GM21515 (cell line): Measurements from ENCODE around the gene LMF2.

Experiments
- ATAC-seq: cut with Tn5 transposase; IDR thresholded peaks from one replicate; pipeline ENCODE4 v1.9.1; 2021; ENCODE audit not compliant: unreplicated experiment

The LMF2 gene

GRCh38 chr22:50505276-50505775, 2.2 kb downstream of the LMF2 start:
- ATAC-seq: no peak

DNA sequence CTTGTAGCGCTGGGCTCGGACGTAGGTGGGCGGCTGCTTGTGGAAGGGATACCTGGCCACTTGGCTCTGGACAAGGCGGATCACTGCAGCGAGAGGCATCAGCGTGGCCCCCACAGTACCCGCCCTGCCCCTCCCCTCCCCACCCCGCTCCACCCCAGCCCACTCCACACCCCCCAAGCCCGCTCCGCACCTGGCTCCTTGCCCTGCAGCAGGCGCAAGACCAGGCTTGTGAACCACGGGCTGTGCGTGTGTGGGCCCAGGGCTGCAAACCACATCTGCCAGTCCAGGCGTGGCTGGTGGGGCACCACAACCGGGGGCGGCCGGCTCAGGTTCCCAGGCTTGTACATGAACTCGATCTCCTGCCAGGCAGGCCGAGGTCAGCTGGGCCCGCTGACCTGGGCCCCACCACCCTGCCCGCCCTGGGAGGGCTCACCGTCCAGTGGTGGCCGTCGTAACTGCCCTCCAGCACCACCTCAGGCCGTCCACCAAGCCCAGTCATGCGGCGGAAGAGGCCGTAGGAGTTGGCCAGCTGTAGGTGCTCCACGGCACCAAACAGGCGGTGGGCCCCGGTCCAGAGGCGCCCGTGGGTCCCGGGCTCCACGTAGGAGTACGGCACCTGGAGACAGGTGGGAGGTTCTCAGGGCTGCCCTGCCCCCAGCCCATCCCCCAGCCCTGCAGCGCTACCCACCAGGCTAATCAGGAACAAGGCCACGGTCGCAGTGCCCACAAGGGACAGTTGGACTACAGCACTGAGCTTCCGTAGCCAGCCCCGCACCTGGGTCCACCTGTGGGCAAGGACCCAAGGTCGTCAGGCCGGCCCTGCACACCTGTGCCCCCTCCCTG, 2.9 kb downstream of the LMF2 start:
- ATAC-seq: no peak

GRCh38 chr22:50503475-50504145, 3.9 kb downstream of the LMF2 start:
- ATAC-seq: no peak

DNA sequence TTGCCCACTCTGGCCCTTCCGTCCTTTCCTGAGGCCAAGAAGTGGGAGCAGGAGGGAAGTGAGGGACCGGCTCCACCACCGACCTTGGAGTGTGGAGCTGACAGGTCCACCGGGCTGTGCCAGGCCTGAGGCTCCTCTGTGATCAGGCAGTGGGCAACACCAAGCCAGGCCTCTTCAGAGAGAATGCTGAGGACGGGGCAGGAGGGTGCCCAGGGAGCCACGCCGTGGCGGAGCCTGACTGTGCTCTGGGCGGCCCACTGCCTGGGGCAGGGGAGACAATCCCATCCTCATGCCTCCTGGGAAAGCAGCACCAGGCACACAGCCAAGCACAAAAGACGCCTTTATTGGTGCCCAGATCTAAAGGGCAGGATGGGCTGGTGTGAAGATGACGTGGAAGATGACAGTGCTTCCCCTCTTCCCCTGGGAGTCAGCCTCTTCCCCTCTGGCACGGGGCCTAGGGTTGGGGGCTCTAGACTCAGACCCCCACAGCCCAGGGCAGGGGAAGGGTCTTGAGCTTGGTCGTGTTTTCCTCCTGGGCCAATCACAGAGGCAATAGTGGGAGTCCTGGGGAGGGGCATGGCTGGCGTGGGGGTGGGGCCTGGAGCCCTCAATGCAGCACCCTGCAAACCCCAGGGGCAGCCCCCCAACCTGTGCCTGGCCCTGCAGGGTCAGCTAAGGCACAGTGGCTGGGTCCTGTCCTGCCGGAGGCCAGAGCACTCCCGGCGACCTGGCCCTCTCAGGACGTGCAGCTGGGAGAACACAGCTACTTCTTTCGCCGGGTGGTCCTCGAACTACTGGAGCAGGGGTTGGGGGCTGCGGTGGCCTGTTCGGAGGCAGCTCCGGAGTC, 4.7 kb downstream of the LMF2 start:
- ATAC-seq: no peak

DNA sequence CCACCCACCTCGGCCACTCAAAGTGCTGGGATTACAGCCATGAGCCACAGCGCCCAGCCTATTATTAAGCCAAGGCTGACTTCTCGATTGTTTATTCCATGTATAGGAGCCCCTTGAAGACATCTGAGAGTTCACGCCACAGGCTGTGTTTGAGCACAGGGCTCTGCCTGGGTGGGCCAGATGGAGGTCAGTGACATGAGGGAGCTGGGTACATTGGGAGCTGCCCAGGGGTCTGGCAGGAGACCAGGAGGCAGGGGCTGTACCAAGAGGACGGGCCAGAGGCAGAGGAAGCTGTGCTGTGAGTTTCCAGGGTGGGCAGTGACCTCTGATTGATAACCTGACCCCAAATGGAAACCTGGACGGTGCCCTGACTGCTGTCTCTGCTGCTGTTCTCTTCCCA, 5.4 kb downstream of the LMF2 start:
- no peak for ATAC-seq

- ATAC-seq: no peak
Observed at GRCh38 chr22:50500452-50500851, 7.0 kb downstream of the LMF2 start.

DNA sequence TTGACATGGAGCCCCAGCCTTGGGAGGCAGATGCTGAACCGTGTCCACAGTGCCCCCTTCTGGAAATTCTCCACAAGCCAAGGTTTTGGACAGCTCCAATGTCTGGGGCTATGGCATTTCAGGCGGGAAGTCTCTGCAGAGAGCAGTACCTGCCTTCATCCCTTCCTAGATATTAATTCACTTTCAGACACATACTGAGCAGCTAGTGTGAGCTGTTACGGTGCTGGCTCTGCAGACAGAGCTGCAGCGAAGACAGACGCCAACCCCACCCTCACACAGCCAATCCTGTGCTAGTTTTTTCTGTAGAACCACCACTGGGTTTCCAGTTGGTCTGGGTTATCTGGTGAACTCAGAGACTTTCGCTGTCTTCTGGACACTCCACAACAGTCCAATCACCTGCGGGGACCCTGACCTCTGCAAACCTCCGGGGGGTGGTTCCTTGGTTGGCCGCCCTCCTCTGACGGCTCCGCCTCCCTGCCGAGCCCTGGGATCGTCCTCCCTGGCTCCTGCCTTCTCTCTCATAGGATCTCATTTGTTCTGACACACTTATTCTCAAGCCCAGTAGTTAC, 9.1 kb downstream of the LMF2 start:
- ATAC-seq: no peak

- no peak for ATAC-seq
Observed at GRCh38 chr22:50497093-50497492, 10.4 kb downstream of the LMF2 start.

GRCh38 chr22:50490531-50491308, 16.8 kb downstream of the LMF2 start:
- no peak for ATAC-seq

DNA sequence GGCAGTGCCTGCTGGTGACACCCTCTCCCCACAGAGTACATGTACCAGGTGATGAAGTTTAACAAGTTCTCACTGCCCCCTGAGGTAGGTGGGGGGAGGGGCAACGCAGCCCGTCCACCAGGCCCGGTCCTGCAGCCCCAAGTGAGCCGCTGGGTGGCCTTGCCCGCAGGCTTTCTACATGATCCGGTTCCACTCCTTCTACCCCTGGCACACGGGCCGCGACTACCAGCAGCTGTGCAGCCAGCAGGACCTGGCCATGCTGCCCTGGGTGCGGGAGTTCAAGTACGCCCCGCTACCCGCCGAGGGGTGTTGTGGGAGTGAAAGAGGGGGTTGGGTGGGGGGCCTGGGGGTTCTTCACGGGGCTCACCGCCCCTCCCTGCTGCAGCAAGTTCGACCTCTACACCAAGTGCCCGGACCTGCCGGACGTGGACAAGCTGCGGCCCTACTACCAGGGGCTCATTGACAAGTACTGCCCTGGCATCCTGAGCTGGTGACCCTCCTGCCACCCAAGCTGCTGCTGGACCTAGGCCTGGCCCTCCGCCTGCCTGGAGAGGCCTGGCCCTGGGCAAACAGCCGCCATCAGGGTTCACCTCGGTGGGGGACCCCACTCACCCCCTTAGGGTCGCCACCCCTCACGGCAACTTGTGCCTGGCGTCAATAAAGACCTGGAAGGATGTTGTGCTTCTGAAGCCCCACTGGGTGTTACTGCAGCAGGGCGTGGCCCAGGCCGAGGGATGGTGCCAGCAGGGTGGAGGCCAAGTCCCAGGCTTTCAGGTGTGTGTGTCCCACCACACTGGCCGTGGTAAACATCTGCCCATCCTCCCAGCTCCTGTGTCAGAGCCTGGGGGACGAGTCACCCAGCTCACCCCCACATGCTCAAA, 17.9 kb downstream of the LMF2 start:
- ATAC-seq: no peak

DNA sequence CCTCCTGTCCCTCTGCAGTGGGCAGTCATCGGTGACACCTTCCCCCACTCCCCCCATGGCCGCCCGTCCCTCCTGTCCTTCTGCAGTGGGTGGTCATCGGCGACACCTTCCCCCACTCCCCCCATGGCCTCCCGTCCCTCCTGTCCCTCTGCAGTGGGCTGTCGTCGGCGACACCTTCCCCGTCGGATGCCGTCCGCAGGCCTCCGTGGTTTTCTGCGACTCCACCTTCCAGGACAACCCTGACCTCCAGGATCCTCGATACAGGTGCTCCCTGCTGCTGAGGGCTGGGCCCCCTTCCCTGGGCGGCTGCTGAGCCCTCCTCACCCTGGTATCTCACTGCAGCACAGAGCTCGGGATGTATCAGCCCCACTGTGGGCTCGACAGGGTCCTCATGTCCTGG, 18.6 kb downstream of the LMF2 start:
- no peak for ATAC-seq

DNA sequence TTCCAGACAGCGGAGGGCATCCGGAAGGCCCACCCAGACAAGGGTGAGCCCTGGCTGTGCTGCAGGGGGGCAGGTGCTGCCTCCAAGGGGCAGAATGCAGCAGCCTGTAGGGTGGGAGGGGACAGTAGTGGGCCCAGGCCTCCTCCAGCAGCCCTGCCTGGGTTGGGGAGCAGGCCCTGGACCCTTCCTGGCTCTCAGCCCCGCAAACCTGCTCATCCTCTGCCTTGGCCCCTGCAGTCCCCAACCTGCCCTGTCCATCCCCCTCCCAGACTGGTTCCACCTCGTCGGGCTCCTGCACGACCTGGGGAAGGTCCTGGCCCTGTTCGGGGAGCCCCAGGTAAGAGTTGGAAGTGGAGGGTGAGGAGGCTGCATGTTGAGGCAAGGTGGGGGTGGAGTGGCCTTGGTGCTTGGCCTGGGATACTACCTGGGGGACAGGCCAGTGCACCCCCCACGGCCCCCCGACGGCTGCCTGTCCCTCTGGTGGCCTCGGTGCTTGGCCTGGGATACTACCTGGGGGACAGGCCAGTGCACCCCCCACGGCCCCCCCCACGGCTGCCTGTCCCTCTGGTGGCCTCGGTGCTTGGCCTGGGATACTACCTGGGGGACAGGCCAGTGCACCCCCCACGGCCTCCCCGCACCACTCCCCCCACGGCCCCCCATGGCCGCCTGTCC, 19.4 kb downstream of the LMF2 start:
- no peak for ATAC-seq

- ATAC-seq: no peak
Observed at GRCh38 chr22:50487290-50488005, 20.1 kb downstream of the LMF2 start.

DNA sequence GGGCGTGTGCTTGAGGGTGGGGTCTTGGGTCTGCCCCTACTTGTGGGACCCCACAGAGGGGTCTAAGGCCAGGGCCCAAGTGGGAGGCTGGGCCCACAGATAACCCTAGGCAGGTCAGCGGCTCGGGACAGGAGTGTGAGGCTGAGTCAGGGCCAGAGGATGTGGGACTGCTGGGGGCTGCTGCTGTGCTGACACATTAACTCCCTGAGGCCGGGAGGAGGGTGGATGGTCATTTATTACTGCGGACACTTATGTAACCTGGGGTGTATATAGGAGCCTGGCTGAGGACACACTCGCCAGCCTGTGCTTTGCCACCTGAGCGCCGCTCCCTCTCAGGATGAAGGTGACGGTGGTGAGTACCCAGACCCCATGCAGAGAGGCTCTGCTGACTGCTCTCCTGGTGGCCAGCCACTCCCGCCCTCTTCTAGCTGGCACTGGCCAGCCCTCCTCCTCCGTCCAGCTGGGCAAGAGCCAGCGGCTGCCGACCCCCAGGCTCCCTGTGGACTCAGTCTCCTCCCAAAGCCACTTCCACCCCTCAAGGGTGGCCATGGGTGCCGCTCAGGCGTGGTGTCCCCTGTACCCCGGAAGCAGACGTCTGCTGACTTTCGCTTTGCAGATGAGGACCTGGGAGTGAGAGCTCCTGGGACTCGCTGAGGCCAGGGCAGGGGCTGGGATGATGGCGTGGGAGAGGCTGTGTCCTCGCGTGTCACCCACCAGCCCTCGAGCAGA, 20.8 kb downstream of the LMF2 start, which contains the start of gene MIOX:
Gene MIOX, plus strand, starts transcription at position 299 of the 729 bp plus-strand sequence. Its CDS starts 39 bp downstream, at position 338.
- ATAC-seq: no peak

GRCh38 chr22:50485221-50486131, 22.0 kb downstream of the LMF2 start:
- no peak for ATAC-seq
